HG03097 (cell line): ENCODE measurements around the gene PBX1.

Experiments
- ATAC-seq: cut with Tn5 transposase; IDR thresholded peaks from one replicate; pipeline ENCODE4 v1.9.1; 2021; ENCODE audit not compliant: unreplicated experiment, low FRiP score

The PBX1 gene

DNA sequence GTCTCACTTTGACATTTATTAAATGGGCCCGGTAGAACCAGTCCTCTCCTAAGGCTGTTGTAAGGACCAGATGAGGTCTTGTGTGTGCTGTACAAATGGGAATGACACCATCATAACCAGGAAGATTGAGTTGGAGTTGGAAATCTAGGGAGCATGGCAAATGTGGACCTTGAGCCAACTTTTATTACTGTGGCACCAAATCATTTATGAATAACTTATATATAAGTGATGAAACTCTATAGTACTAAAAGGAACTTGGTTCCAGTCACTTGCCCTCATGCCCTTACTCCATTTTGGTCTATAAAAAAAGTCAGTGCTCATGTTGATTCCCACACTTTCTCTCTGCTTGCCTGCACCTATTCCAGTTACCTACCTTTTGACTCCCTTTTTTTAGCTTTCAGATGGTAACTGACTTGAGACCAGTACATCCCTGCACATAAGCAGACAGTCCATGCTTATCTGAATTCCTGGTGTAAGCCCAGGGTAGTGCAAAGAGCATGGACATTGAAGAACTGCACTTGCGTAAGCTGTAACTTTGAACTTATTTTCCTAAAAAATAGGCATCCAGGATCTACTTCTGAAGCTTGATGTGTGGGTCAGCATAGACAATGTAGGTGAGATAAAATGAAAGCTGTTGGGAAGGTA is 210.6 kb downstream of the PBX1 start:
- ATAC-seq = no peak

DNA sequence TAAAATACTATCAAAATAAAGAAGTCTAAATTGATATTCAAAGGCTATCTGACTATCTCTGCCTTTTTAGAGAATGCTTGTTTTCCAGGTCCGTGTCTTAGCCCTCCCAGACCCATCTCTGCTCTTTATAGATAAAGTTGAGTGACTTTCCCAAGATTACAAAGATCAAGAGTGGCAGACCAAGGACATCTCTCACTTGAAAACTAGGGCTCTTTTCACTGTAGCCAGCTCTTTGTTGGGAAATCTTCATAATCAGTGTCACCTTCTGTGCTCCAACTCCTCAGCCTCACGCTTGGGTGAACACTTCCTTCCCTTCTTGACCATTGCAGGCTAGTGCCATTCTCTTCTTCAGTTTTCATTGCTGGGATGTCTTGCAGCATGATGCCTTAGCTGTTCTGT is 211.1 kb downstream of the PBX1 start:
- no peak for ATAC-seq

DNA sequence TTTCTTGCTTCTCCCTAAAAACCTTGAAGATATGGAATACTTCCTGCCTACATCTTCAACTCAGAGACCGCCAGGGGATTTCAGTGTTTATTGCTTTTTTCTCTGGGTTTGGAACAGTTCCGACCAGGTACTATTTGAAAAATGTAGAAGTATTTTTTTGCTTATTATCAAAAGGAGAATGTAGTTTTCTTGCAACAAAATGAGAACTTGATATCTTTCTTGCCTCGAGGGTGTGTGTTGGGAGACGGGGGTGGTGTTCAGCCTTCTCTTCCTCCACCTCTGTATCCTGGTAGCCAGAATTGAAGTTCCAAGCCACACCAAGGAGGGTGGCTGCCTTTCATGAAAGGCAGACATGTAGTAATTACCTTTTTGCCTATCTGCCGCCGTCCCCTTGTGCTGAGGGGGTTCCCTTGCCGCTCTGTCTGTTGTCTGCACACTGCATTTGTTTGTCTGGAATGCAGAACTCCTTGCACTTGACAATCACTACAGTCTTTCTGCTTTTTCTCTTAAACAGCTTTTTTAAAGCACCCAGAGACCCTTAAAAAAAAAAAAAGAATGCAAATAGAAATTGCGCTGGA is 212.1 kb downstream of the PBX1 start:
- no peak for ATAC-seq

DNA sequence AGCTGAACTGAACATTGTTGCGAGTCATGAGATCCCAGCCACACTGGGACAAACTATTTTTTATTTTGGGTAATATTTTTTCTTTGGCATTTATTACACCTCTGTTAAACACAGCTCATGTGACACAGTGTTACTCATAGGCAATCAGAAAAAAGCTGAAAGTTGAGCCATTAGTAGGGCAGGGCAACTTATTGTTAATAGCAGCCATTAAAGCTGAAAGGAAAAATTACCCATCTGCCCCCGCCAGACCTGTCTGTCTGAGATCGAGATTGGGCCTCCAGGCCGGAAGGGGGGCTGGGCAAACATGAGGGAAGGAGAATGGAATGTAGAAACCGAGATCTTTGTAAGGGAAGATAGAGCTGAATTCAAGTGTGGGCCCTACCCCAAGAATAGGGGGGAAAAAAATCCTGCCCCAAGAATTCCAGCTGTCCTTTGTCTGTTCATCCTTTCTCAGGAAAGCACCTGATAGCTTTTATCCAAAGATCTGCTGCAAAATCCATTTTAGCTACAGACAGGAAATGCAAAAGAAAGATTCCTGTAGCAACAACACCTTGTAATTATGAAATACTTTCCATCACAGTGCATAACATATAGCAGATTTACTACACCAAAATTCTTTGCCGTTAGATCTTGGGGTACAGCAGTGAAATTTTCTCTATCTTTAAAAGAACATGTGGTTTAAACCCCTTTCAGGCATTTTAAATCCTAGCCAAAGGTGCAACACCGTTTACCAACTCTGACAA is 212.8 kb downstream of the PBX1 start:
- no peak for ATAC-seq

DNA sequence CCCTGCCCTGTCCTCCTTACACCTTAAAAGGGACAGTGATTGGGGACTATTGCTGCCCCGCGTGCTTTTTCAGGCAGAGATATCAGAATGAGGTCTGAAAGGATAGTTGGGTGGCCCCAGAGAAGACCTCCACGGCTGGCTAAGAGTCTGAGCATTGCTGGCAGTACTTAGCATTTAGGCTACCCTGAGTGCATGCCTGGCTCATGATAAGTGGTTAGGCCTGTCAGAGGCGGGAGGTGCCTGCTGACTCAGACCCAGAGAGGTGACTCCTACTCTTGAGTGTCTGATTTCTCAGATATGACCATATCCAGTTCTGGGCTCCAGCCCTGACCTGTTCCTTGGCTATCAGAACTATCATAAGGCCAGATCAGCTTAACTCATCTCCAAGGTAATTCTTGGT is 213.7 kb downstream of the PBX1 start:
- peak; percentile 71 for ATAC-seq

DNA sequence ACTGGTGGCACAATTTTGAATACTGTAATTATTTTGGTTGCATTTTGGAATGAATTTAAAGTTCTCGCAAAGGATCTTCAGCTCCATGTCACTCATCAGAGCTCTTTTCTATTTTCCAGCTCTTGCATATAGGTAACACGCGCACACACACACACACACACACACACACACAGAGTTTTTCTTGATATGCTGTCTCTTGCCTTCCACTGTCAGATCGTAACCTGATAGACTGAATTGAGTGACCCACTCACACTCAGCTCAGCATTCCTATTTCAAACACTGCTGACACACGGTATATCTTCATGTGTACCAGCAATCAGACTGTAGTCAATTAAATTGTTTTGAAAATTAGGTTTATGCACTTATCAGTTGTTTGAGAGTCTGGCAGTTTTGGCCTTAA is 214.1 kb downstream of the PBX1 start:
- no peak for ATAC-seq

DNA sequence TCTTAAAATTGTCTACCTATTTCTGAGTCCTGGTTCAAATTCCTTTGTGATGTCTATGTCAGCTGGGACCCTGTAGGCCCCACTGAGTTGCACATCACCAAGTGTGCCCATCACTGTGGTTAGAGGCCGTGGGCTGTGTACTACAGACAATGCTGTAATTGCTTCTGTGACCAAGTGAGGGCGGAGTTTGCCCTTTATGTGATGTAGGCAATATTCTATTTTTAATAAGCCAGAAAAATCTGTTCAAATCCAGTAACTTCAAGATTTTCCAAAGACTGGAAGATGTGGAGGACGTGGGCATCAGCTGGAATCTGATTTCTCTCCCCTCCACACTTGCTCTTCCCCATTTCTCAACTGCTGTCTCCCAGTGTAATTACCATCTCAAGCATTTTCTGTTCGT is 215.4 kb downstream of the PBX1 start:
- ATAC-seq = no peak

DNA sequence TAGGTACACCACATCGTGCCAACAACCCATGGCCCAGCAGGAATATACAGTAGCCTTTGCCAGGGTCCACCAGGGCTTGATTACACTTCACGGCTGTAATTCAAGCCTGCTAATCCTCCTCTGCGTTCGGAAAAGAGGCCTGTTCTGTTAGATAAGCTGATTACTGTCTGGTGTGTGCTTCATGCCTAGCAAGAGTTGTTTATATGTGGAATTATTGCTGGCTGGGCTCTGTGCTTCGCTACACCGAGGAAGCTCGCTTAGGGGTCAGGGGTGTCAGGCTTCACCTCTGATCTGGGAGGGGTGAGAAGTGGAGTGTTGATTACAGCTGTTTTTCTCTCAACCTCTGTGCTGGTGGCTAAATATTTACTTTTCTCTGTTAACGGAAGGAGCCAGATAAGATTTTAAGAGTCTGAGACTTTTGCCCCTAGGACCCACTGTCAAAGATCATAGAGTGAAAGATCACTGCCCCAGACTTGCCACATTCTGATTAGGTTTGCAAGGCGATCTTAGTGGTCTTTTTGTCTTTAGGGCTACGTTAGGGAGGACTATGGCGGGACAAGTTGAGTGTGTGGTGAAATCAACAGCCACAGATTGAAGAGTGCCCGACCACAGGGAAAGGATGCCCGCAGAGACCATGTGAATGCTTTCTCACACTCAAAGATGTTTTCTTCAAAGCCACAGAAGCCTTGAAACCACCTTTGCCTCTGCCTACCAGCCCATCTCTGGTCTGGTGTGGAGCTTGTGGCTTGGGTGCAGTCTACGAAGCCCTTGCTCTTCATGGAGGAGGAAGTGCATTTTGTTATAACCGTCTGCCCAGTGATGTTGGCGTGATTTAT is 216.1 kb downstream of the PBX1 start:
- ATAC-seq = no peak

DNA sequence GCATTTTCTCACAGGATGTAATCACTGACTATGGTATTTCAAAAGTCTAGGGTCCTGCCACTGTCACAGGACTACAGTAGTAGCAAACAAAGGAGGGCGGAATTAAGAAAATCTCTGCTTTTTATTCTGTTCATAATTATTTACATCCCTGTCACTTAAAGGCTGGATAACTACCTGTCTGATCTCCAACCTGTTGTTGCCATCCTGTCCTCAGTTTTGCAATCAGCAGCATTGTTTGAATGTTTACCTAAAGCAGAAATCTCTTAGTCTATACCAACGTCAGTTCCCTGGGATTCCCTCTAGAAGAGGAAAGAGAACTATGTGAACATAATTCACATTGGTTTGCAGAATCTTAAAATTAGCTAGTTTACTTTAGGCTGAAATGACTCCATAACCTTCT is 218.5 kb downstream of the PBX1 start:
- no peak for ATAC-seq

DNA sequence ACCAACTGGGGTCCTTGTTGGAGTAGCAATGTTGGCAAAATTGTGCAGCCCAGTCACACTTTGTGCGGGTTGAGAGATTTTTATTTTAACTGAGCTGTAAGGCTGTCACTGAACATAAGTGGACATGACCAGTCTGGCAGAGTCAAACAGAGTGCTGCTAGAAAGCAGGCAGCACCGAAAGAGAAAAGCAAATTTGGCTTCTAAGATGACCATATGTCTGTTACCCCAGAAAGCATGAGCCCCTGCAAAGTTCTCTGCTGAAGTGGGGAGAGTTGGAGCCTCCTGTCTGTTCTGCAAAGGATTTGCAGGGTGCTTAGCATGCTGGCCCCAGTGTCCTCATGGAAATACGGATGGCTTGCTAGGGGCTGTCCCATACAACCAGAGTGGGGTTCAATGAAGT is 220.4 kb downstream of the PBX1 start:
- no peak for ATAC-seq

DNA sequence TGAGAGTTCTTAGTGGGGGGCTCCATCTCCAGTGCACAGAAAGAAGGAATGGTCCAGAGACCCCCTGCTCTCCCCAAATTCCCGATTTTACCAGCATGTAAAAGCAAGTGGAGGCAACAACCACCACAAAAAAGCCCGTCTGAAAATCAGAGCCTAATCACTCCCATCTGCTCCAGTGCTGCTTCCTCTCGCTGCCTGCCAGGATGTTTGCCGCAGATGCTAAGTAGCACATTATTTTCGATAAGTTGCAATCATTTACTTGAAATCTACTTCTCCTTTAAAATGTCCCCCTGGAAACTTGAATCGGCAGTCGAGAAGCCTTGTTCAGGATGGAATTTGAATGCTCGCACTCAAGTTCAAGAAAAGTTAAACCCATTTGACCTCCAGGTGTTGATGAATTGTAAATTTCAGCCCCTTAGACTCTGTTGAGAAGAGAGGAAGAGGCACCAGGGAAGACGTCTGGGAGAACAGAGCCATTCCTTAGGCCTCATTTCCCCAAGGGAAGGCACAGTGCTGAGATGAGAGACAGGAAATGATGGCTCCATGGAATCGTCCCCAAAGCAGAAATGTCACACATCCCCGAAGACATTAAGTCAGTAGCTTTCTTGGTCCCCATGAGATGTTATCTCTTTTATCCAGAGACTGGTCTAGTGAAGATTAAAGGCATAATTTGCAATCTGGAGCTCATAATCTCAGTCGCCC is 221.3 kb downstream of the PBX1 start:
- no peak for ATAC-seq

DNA sequence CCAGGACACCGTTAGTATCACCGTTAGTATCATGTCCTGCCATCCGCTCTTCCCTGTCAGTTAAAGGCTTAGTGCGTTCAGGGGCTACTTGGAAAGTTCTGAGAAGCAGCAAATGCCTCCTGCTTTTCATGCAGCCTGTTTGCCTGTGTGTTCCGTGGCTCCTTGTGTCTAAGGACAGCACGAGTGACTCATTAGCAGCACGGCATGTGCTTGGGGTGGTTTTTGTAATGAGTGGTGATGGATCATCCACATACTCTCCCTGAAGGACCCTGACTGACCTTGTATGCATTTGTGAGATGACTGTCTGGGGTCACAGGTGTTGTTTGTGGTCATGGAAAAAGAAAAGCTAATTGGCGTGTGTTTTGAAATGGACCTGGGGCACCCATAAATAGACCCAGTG is 221.9 kb downstream of the PBX1 start:
- no peak for ATAC-seq

DNA sequence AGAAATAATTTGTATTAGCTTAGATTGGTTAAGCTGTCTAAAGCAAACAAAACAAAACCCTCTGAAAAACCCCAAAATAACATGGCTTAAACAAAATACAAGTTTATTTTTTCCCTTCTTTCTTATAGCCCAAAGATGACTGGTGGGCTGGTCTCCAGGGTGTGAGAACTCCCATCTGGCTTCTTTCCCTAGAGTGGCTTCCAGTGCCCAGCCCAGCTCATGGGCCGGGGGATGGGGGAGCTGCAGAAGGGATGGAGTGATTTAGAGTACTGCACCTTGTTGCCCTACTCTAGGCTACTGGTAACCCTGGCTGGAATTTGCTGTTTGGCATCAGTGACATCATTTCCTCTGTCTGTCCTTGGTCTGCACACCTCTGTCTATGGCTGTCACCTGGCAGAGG is 223.0 kb downstream of the PBX1 start:
- no peak for ATAC-seq

DNA sequence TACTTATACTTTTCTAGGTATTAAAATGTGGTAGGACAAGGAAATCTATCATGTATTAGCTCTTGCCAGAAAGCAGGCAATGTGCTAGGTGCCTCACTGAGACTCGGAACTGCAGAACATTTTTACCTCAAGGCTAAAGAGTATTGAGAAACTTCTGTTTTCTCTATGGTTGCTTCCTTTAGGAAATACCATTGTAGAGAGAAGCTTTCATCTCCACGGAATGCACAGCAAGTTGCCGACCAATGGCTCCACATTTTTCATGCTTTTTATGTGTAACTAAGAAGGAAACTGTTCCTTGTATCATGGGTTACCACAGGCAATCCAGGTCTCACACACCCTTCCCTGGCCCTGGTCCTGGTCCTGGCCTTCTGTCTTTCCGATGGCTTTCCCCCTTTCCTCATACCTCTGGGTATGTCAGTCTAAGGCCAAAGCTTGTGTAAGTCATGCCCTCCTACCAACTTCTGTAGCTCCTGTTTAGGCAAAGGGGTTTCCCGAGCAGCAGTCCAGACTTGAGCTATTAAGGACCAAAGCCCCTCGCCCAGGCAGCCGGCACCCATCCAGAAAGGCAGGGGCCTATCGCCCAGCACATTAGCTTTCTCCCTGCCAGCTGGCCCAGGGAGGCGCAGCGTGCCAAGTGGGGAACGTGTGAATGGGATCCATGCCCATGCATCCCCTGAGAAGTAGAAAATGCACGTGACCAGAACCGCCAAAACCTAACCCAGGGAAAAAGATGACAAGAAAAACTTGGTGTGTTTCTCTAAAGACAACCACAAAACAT is 225.0 kb downstream of the PBX1 start:
- ATAC-seq = no peak

DNA sequence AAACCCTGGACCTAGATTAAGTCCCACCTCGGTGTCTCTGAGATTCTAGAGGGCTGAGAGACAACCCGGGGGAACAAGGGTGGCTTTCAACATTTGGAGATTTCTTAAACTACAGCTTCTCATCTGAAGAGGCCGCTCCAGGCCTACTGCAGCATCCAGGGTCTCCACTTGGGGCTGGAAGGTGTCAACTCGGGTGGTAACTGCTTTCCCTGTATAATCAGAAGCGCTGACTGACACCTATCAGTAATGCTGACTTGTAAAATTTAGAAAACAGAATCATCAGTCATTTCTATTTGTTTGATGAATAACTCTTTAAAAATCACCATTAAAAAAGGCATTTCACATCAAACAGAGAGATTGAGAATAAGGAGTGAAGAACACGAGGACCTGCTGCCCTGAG is 226.0 kb downstream of the PBX1 start:
- no peak for ATAC-seq

DNA sequence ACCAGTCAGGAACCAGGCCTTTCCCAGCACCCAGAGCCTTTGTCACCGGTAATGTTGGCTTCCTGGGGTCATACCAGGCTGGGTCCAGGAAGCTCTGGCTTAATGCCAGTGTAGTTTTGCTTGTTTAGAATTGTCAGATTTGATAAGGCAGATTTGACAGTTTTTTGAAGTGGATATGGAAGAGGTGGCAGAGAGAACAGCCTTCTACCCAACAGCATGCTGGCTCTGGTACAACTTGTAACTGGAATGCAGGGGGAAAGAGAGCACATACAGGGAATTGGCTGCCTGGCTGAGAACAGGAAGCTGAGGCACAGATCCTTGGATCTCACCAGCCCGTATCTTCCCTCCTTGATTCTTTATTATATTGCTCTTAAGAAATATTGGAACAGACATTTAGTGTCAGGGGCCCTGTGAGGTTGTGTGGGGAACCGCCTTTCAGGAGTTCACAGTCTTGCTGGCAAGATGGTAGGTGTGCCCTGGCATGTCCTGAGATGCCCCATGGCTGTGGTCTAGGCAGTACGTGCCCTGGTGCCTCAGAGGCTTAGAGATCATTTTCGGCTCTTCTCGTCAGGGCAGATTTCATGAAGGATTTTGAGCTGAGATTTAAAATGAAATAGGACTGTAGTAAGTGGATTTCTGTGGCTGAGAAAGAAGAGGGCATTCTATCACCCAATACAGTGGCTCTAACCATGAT is 227.0 kb downstream of the PBX1 start:
- no peak for ATAC-seq

DNA sequence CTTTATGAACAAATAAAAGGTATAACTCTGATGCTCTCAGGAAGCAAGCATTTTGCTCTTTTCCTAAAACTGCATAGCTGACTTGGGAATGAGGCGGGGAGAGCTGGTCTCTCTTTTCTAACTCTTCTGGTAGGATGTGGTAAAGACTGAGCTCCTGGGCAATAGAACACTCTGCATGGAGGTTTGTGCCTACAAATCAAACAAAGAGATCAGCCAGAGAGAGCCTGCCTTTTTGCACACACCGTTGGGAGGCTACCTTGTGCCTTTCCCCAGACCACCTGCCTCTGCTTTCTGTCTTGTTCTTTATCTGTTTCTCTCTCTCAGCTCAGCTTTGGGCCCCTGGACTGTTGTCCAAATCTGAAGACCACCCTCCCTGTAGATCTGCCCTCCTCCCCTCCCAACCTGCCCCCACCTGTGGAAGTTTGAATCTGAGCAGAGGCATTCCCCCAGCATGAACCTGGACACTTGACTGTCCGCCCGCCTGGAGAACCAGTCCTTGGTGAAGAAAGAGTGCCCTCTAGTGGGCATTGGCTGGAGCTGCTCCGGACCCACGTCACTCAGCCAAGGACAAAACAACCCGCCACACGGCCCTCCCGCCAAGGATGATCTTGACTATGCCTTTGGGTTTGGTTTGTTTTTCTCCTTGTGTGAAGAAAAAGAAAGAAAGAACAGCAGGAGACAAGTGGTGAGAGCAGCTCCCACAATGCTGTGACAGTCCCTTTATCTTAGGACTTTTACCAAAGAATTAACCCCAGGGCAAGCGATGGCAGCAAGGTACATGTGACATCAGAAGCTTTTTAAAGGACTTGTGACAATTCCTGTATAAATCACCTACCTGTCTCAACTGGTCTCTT is 228.2 kb downstream of the PBX1 start:
- ATAC-seq = peak; percentile 93

DNA sequence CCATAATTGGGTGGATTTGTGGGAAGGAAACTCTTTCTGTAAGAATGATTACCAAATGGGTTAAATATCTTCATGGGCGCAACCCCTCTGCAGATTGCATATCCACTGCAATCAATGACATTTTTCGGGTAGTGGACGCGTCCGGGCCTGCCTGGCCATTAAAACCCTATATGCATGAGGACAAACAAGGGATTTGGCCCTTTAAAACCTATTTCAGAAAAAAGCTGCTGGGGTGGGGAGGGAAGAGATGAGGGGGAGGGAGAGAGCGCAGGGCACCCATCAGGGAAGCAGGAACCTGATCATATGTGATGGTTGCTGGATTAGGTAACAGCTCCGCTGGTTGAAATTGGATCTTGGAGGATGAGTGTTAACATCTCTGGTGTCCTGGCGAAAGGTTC is 228.8 kb downstream of the PBX1 start:
- no peak for ATAC-seq
